Measurements from ENCODE around the gene ETFDH.
"Not testable (repeated sequence)": the region's sequence is repeated elsewhere in the genome, so short reads cannot be mapped to it uniquely, and the experiment has no call there.

The ETFDH gene

DNA sequence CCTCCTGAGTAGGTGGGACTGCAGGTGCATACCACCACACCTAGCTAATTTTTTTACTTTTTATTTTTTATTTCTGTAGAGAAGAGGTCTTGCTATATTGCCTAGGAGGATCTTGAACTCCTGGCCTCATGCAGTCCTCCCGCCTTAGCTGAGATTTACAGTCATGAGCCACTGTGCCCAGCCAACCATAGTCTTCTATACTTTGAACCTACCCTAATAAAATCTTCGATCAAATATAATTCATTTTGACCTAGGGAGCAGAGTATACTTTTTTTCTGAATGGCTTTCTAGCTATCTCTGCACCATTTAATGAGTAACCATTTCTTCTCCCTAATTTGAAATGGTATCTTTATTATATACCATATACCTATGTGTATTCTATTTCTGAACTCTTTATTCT lies 6.7 kb downstream of the ETFDH start:
- DNase-seq (ENCODE audit: low spot score): no peak

- DNase-seq (ENCODE audit: low spot score): no peak
Observed at GRCh38 chr4:158681629-158682028, 9.5 kb downstream of the ETFDH start.

DNA sequence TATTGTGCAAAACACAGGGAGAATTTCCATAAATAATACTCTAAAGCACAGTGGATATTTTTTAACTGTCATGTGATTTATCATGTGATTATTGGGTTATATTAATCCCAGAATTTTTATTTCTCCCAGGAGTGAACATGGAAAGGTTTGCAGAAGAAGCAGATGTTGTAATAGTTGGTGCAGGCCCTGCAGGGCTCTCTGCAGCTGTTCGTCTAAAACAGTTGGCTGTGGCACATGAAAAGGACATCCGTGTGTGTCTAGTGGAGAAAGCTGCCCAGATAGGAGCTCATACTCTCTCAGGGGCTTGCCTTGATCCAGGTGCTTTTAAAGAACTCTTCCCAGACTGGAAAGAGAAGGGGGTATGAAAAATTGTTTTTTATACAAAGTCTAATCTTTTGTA lies 10.0 kb downstream of the ETFDH start:
- no peak for DNase-seq (ENCODE audit: low spot score)

- no peak for DNase-seq (ENCODE audit: low spot score)
Observed at GRCh38 chr4:158688813-158689212, 16.7 kb downstream of the ETFDH start.

- DNase-seq (ENCODE audit: low spot score): no peak
Observed at GRCh38 chr4:158704274-158704673, 32.2 kb downstream of the ETFDH start.

DNA sequence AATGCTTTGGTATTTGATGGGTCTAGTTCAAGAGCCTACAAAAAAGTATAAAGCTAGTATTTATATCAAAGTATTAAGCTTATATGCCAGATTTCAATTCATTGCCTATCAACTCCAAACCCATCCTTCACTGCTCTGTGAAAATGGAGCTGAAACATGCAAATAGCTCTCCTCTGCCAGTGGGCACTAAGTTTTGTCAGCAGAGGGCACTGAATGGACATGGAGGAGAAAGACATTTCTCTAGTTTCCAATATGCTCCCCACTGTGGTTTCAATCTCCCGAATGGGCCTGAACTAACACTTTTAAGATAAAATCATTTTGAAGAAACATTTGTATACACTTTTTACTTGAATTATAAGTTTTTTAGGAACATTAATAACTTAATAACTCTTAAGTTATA lies 38.7 kb downstream of the ETFDH start:
- peak; percentile 19 for DNase-seq (ENCODE audit: low spot score)

- DNase-seq (ENCODE audit: low spot score): not testable (repeated sequence)
Observed at GRCh38 chr4:158712622-158713021, 40.5 kb downstream of the ETFDH start.

GRCh38 chr4:158714937-158715336 lies 42.8 kb downstream of the ETFDH start:
- DNase-seq (ENCODE audit: low spot score): no peak

DNA sequence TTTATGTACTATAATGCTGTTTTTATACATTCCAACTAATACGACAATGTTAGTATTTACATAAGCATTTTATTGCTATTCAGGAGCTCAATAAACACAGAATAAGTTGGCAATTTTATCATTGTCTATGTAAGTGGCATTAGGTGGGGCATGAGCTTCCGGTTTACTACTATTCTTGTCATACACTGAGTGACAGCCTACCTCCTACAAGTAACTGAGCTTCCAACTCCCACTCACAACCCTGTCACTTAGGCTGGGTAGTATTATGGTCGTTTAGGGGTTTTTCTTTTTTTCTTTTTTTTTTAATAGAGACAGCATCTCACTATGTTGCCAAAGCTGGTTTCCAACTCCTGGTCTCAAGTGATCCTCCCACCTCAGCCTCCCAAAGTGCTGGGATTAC lies 43.7 kb downstream of the ETFDH start:
- no peak for DNase-seq (ENCODE audit: low spot score)

- DNase-seq (ENCODE audit: low spot score): no peak
Observed at GRCh38 chr4:158721680-158722079, 49.6 kb downstream of the ETFDH start.

- DNase-seq (ENCODE audit: low spot score): peak; percentile 50
Observed at GRCh38 chr4:158722291-158722916, 50.3 kb downstream of the ETFDH start.

- peak; percentile 84 for DNase-seq (ENCODE audit: low spot score)
Observed at GRCh38 chr4:158722917-158723793, 51.1 kb downstream of the ETFDH start, which contains the start of gene PPID. Gene PPID (minus strand): TSS chr4:158723396. CDS start chr4:158723288, 108 bp downstream.

DNA sequence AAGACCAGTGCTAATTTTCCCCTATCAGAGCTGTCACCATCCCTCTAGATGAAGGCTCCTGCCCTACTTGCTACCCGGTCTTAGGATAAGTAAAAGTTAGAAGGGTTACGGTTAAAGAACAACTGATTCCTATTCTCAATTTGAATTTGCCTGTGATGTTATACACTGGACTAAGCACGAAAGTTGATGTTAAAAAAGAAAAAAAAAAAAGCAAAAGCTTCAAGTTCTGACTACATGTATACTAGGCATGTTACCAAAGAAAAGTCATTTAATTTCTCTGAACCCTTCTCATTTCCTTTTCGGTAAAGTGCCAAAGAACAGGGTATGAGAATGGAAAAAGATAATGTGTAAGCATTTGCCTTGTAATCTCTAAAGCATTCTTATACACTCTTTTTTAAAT lies 52.5 kb downstream of the ETFDH start:
- no peak for DNase-seq (ENCODE audit: low spot score)

DNA sequence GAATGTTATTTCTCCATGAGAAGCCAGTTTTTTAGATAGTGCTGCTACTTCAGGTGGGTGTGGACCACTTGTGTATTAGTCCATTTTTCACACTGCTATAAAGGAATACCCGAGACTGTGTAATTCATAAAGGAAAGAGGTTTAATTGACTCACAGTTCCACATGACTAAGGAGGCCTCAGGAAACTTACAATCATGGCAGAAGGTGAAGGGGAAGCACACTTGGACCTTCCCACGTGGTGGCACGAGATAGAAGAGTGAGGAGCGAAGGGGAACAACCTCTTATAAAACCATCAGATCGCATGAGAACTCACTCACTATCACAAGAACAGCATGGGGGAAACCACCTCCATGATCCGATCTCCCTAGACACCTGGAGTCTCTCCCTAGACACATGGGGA lies 54.5 kb downstream of the ETFDH start:
- no peak for DNase-seq (ENCODE audit: low spot score)

GRCh38 chr4:158728236-158728635 lies 56.1 kb downstream of the ETFDH start:
- no peak for DNase-seq (ENCODE audit: low spot score)

GRCh38 chr4:158729716-158730559 lies 57.8 kb downstream of the ETFDH start:
- DNase-seq (ENCODE audit: low spot score): peak; percentile 74

- DNase-seq (ENCODE audit: low spot score): no peak
Observed at GRCh38 chr4:158738866-158739265, 66.8 kb downstream of the ETFDH start.

DNA sequence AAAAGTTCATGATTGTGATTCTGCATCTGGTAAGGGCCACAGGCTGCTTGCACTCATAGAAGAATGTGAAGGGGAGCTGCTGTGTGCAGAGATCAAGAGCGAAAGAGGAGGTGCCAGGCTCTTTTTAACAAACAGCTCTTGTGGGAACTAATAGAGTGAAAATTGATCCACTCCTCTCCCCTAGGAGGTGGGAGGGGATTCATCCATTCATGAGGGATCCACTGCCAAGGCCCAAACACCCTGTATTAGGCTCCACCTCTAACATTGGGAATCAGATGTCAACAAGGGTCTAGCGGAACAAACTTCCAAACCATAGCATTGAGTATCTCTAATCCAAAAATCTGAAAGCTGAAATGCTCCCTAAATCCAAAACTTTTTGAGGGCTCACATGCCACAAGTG lies 67.5 kb downstream of the ETFDH start:
- no peak for DNase-seq (ENCODE audit: low spot score)

DNA sequence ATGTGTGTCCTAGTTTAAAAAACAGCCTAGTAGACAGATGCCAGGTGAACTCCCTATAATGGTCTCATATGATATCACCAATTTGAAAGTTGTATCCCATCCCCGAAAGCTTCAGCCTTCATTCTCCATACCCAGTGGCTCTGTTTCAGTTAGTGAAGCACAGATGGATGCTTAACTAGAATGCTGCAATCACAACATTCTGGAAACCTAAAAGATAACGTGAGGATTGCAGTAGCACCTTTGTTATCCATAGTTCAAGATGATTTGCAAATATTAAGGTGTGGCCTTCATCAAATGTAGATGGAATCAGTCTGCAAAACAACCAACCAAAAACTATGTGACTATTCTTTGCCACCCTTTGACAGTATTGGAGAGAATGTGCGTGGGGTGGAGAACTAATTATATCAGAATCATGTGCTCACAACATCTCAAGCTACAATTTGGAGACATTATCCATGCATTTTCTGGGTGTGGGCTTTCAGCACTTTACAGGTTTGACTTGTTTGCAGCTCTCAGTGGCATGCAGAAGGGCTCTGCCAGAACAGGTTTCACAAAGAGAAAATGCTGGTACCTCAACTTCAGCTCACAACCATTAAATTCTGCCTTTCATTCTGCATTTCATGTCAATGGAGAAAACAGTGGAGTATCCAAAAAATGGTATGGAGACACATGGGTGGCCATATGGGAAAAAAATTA lies 69.4 kb downstream of the ETFDH start:
- DNase-seq (ENCODE audit: low spot score): no peak

GRCh38 chr4:158746537-158746936 lies 74.4 kb downstream of the ETFDH start:
- DNase-seq (ENCODE audit: low spot score): not testable (repeated sequence)

- no peak for DNase-seq (ENCODE audit: low spot score)
Observed at GRCh38 chr4:158750379-158750778, 78.3 kb downstream of the ETFDH start.
